BLaER1 treated with 17β-estradiol and CSF1 and Interleukin-3, amounts not matched to agents 10 nM and 100 nM (cell line): ENCODE measurements around the gene ENKUR.
A peak's percentile ranks its signal among the peaks of the same experiment; 100 is the strongest.
"Not testable (repeated sequence)": the region's sequence is repeated elsewhere in the genome, so short reads cannot be mapped to it uniquely, and the experiment has no call there.

Experiments used
- H3K27ac ChIP-seq, 11 experiments: shearing (Covaris generic); formaldehyde crosslinking; 2 replicates each; pipeline ENCODE4 v1.8.1; 2022
- H3K27me3 ChIP-seq, 11 experiments: shearing (Covaris generic); formaldehyde crosslinking; 2 replicates each; pipeline ENCODE4 v1.8.1; 2022
- H3K36me3 ChIP-seq, 11 experiments: shearing (Covaris generic); formaldehyde crosslinking; 2 replicates each; pipeline ENCODE4 v1.8.1; 2022
- H3K4me1 ChIP-seq, 10 experiments: shearing (Covaris generic); formaldehyde crosslinking; 2 replicates each; pipeline ENCODE4 v1.8.1; 2022
- H3K4me2 ChIP-seq, 11 experiments: shearing (Covaris generic); formaldehyde crosslinking; 2 replicates each; pipeline ENCODE4 v1.8.1; 2022
- H3K4me3 ChIP-seq, 10 experiments: shearing (Covaris generic); formaldehyde crosslinking; 2 replicates each; pipeline ENCODE4 v1.8.1; 2022
- H3K9ac ChIP-seq, 11 experiments: shearing (Covaris generic); formaldehyde crosslinking; 2 replicates each; pipeline ENCODE4 v1.8.1; 2022
- H3K9me3 ChIP-seq, 11 experiments: shearing (Covaris generic); formaldehyde crosslinking; replicated peaks in 1 of 11; 2 replicates each; pipeline ENCODE4 v1.8.1; 2022
- H4K20me1 ChIP-seq, 11 experiments: shearing (Covaris generic); formaldehyde crosslinking; 2 replicates each; pipeline ENCODE4 v1.8.1; 2022
- Cebpa-rat ChIP-seq, 11 experiments: shearing (Covaris generic); IDR thresholded peaks; 2 replicates each; pipeline ENCODE4 v1.8.1; 2022

The ENKUR gene

DNA sequence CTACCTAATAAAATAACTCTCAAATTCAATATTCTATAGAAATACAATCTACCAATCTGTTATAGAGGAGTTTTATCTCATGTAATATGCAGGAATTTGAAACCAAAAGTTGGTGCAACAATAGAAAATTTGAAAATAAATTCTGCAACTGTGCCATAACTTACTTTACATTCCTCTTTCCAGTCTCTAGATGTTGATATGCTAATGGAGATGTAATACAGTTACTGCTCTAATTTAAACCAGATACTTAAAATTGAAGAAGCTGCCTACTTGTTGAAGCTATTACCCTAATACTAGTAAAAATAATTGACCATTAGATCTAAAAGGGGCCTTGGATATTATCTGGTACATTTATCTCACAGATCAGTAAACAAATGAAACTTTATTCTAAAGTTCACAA is 1.4 kb downstream of the ENKUR start:
- no peaks in the 10 kb centered on the region for H4K20me1 ChIP-seq
- H3K4me3 ChIP-seq: no peak overlapping the region
- H3K27me3 ChIP-seq: no peaks in the 10 kb centered on the region
- H3K4me2 ChIP-seq: no peak overlapping the region
- no peaks in the 10 kb centered on the region for H3K36me3 ChIP-seq
- peaks cover 14 to 25% (median 19%) of the 10 kb centered on the region in 10 experiments for H3K4me1 ChIP-seq
- H3K27ac ChIP-seq: no peak overlapping the region
- no peak overlapping the region for H3K9ac ChIP-seq
- H3K9me3 ChIP-seq: peaks cover 0 to 16% (median 5%) of the 10 kb centered on the region in 11 experiments; a peak in 7 of 22 replicates
- TF ChIP-seq Cebpa-rat (IDR thresholded peaks at IDR 0.05): no peak

- peaks cover 6 to 10% (median 8%) of the 10 kb centered on the region in 10 experiments for H3K4me1 ChIP-seq
- H4K20me1 ChIP-seq, H3K4me3 ChIP-seq, H3K27me3 ChIP-seq, H3K36me3 ChIP-seq, H3K9ac ChIP-seq, H3K27ac ChIP-seq, H3K4me2 ChIP-seq: not testable (repeated sequence)
- 0 out of 22 replicates have a peak, but pooled peaks of 1 of the 11 experiments have one; percentile 16 for TF ChIP-seq Cebpa-rat (IDR thresholded peaks at IDR 0.05)
- peaks cover 0 to 16% (median 5%) of the 10 kb centered on the region in 11 experiments; a peak in 7 of 22 replicates for H3K9me3 ChIP-seq
Observed at GRCh38 chr10:25011591-25011990, 4.4 kb downstream of the ENKUR start.

- H3K4me1 ChIP-seq: no peaks in the 10 kb centered on the region
- H3K9me3 ChIP-seq: peaks cover 0 to 23% (median 8%) of the 10 kb centered on the region in 11 experiments; a peak in 18 of 22 replicates
- TF ChIP-seq Cebpa-rat (IDR thresholded peaks at IDR 0.05): no peak
- H3K4me3 ChIP-seq: no peak overlapping the region
- H3K36me3 ChIP-seq: no peaks in the 10 kb centered on the region
- H3K4me2 ChIP-seq: no peak overlapping the region
- no peak overlapping the region for H3K27ac ChIP-seq
- no peak overlapping the region for H3K9ac ChIP-seq
- no peaks in the 10 kb centered on the region for H3K27me3 ChIP-seq
- H4K20me1 ChIP-seq: no peaks in the 10 kb centered on the region
Observed at GRCh38 chr10:24998044-24998443, 17.9 kb downstream of the ENKUR start.

DNA sequence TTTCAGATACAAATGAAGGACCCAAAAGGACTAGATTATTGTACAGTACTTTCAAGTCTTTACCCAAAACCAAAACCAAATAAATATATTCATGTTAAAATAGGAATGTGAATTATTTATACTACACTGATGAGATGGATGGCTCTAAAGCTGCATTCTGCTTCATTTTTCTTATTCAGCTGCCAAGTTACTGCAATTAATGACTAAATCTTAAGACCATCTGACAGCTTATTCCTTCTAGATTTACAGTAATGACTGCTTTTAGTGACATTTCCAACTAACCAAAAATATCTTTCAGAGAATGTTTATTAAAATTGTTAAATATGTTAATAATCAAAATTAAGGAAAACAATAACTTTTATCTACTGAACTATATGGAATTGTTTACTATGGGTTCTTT is 20.9 kb downstream of the ENKUR start:
- peaks cover 0 to 4% (median under 1%) of the 10 kb centered on the region in 11 experiments; a peak in 11 of 22 replicates for H3K9me3 ChIP-seq
- H3K4me1 ChIP-seq: no peaks in the 10 kb centered on the region
- H3K27me3 ChIP-seq: no peaks in the 10 kb centered on the region
- H4K20me1 ChIP-seq: no peaks in the 10 kb centered on the region
- H3K36me3 ChIP-seq: no peaks in the 10 kb centered on the region
- no peak for TF ChIP-seq Cebpa-rat (IDR thresholded peaks at IDR 0.05)
- H3K4me2 ChIP-seq: no peak overlapping the region
- H3K4me3 ChIP-seq: no peak overlapping the region
- no peak overlapping the region for H3K27ac ChIP-seq
- H3K9ac ChIP-seq: no peak overlapping the region

DNA sequence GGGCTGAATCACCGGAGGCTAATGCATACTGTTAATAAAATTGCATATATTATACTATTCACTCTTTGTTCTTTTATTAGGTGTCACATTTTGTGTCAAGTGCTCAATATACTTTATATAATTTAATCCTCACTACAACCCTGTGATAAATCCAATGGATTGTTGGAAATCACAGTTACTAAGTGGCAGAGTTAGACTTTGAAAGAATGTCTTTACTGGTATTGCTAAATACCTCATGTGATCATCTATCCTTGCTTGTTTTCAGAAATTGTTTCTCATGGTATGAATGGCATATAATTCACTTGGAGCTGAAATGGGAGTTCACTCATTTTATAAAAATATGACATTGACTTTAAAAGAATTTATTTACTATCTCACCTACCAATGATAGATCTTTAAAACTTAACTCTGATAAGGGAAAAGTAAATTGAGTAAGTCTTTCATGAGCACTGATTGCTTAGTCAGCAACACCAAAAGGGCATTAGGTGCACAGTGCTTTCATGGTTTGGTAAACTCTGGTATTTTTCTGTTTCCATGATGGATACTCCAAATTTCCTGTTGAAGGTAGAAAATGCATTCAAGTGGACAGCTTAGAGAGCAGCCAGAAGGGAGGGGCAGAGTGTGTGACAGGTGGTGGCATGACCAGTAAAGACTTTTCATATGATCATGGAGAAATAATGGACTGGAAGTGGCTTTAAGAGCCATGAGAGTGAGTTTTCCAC is 22.6 kb downstream of the ENKUR start:
- H3K4me1 ChIP-seq: peaks cover 0 to 8% (median 6%) of the 10 kb centered on the region in 10 experiments; a peak in 6 of 20 replicates
- no peaks in the 10 kb centered on the region for H4K20me1 ChIP-seq
- H3K4me3 ChIP-seq: no peak overlapping the region
- no peaks in the 10 kb centered on the region for H3K27me3 ChIP-seq
- no peaks in the 10 kb centered on the region for H3K9me3 ChIP-seq
- no peak overlapping the region for H3K9ac ChIP-seq
- TF ChIP-seq Cebpa-rat (IDR thresholded peaks at IDR 0.05): no peak
- H3K4me2 ChIP-seq: no peak overlapping the region
- H3K36me3 ChIP-seq: no peaks in the 10 kb centered on the region
- H3K27ac ChIP-seq: no peak overlapping the region

- peaks cover 0 to 8% (median 6%) of the 10 kb centered on the region in 10 experiments; a peak in 6 of 20 replicates for H3K4me1 ChIP-seq
- H3K4me2 ChIP-seq: no peak overlapping the region
- no peaks in the 10 kb centered on the region for H3K27me3 ChIP-seq
- H4K20me1 ChIP-seq: no peaks in the 10 kb centered on the region
- no peak overlapping the region for H3K9ac ChIP-seq
- H3K9me3 ChIP-seq: no peaks in the 10 kb centered on the region
- TF ChIP-seq Cebpa-rat (IDR thresholded peaks at IDR 0.05): no peak
- no peak overlapping the region for H3K4me3 ChIP-seq
- no peaks in the 10 kb centered on the region for H3K36me3 ChIP-seq
- H3K27ac ChIP-seq: no peak overlapping the region
Observed at GRCh38 chr10:24992512-24993133, 23.3 kb downstream of the ENKUR start.

GRCh38 chr10:24991298-24991697 is 24.7 kb downstream of the ENKUR start:
- peaks cover 0 to 8% (median 6%) of the 10 kb centered on the region in 10 experiments; a peak in 6 of 20 replicates for H3K4me1 ChIP-seq
- H3K9me3 ChIP-seq: no peaks in the 10 kb centered on the region
- no peak overlapping the region for H3K9ac ChIP-seq
- no peak for TF ChIP-seq Cebpa-rat (IDR thresholded peaks at IDR 0.05)
- no peak overlapping the region for H3K27ac ChIP-seq
- no peaks in the 10 kb centered on the region for H4K20me1 ChIP-seq
- no peak overlapping the region for H3K4me3 ChIP-seq
- no peaks in the 10 kb centered on the region for H3K36me3 ChIP-seq
- no peak overlapping the region for H3K4me2 ChIP-seq
- H3K27me3 ChIP-seq: no peaks in the 10 kb centered on the region

GRCh38 chr10:24989867-24990266 is 26.1 kb downstream of the ENKUR start:
- H3K27ac ChIP-seq: no peak overlapping the region
- H3K9ac ChIP-seq: no peak overlapping the region
- no peaks in the 10 kb centered on the region for H3K9me3 ChIP-seq
- H3K36me3 ChIP-seq: no peaks in the 10 kb centered on the region
- no peaks in the 10 kb centered on the region for H3K27me3 ChIP-seq
- H4K20me1 ChIP-seq: no peaks in the 10 kb centered on the region
- no peak for TF ChIP-seq Cebpa-rat (IDR thresholded peaks at IDR 0.05)
- no peak overlapping the region for H3K4me3 ChIP-seq
- H3K4me2 ChIP-seq: no peak overlapping the region
- H3K4me1 ChIP-seq: peaks cover 0 to 8% (median 6%) of the 10 kb centered on the region in 10 experiments; a peak in 6 of 20 replicates

GRCh38 chr10:24988831-24989640 is 26.9 kb downstream of the ENKUR start:
- H3K4me3 ChIP-seq: no peak overlapping the region
- H3K9ac ChIP-seq: no peak overlapping the region
- H3K9me3 ChIP-seq: no peaks in the 10 kb centered on the region
- no peak overlapping the region for H3K27ac ChIP-seq
- H3K4me1 ChIP-seq: peaks cover 0 to 8% (median 6%) of the 10 kb centered on the region in 10 experiments; a peak in 6 of 20 replicates
- no peaks in the 10 kb centered on the region for H4K20me1 ChIP-seq
- H3K4me2 ChIP-seq: peak overlapping the region in 3 of 11 experiments; percentile 2 to 26 (median 20); a peak in 4 of 22 replicates
- no peaks in the 10 kb centered on the region for H3K27me3 ChIP-seq
- no peak for TF ChIP-seq Cebpa-rat (IDR thresholded peaks at IDR 0.05)
- H3K36me3 ChIP-seq: no peaks in the 10 kb centered on the region
